Measurements from ENCODE around the gene LPCAT4. TPM values are rescaled to one million over a fixed set of nuclear protein-coding genes. Genes with fewer than 3 reads are reported as not detected.
"Not testable (repeated sequence)": the region's sequence is repeated elsewhere in the genome, so short reads cannot be mapped to it uniquely, and the experiment has no call there.

Gene LPCAT4
- total RNA-seq, 1 donor, result 11.9 TPM

- no peaks in the 10 kb centered on the region for H3K4me1 ChIP-seq (ENCODE audit: insufficient read depth, low read length)
- no peak for TF ChIP-seq CTCF (IDR thresholded peaks at IDR 0.05; ENCODE audit: extremely low read depth, low read depth, low read length)
- H3K27me3 ChIP-seq (ENCODE audit: insufficient read depth, low read length), result no peaks in the 10 kb centered on the region
- H3K4me2 ChIP-seq (ENCODE audit: insufficient read depth, low read length), result no peak overlapping the region
- no peak overlapping the region for H3K4me3 ChIP-seq (ENCODE audit: insufficient read depth, low read length)
- no peak overlapping the region for H3K27ac ChIP-seq (ENCODE audit: low read depth, low read length)
- no peak overlapping the region for H2AFZ ChIP-seq (ENCODE audit: low read length)
- H3K9me3 ChIP-seq (ENCODE audit: low read depth, low read length), result no peaks in the 10 kb centered on the region
- H3K36me3 ChIP-seq (ENCODE audit: insufficient read depth, low read length), result peaks cover 7% of the 10 kb centered on the region
- H4K20me1 ChIP-seq (ENCODE audit: insufficient read depth, low read length), result no peaks in the 10 kb centered on the region
- no peak for DNase-seq (ENCODE audit: insufficient read length, low spot score, missing footprints)
- no peaks in the 10 kb centered on the region for H3K79me2 ChIP-seq (ENCODE audit: insufficient read depth, low read length)
Measured at GRCh38 chr15:34353627-34354026, 13.4 kb downstream of the LPCAT4 start.

DNA sequence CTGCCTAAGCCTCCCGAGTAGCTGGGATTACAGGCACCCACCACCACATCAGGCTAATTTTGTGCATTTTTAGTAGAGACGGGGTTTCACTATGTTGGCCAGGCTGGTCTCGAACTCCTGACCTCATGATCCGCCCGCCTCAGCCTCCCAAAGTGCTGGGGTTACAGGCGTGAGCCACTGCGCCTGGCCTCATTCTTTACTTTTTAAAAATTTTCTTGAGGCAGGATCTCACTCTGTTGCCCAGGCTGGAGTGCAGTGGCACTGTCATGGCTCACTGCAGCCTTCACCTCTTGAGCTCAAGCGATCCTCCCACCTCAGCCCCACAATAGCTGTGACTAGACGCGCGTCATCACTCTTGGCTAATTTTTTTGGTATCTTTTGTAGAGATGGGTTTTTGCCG is 14.0 kb downstream of the LPCAT4 start:
- not testable (repeated sequence) for H3K9me3 ChIP-seq (ENCODE audit: low read depth, low read length); H3K79me2 ChIP-seq (ENCODE audit: insufficient read depth, low read length); H3K36me3 ChIP-seq (ENCODE audit: insufficient read depth, low read length); H2AFZ ChIP-seq (ENCODE audit: low read length); H3K4me3 ChIP-seq (ENCODE audit: insufficient read depth, low read length); DNase-seq (ENCODE audit: insufficient read length, low spot score, missing footprints); H3K4me1 ChIP-seq (ENCODE audit: insufficient read depth, low read length); H3K27me3 ChIP-seq (ENCODE audit: insufficient read depth, low read length); H3K4me2 ChIP-seq (ENCODE audit: insufficient read depth, low read length); H4K20me1 ChIP-seq (ENCODE audit: insufficient read depth, low read length); H3K27ac ChIP-seq (ENCODE audit: low read depth, low read length)

- Histone ChIP-seq H3K79me2 (ENCODE audit: insufficient read depth, low read length) (no peaks in the 10 kb centered on the region), H4K20me1 (ENCODE audit: insufficient read depth, low read length) (no peaks in the 10 kb centered on the region), H3K4me1 (ENCODE audit: insufficient read depth, low read length) (no peaks in the 10 kb centered on the region), H3K9me3 (ENCODE audit: low read depth, low read length) (no peaks in the 10 kb centered on the region), H3K4me2 (ENCODE audit: insufficient read depth, low read length) (no peak overlapping the region), H3K36me3 (ENCODE audit: insufficient read depth, low read length) (no peaks in the 10 kb centered on the region), H2AFZ (ENCODE audit: low read length) (no peak overlapping the region), H3K27me3 (ENCODE audit: insufficient read depth, low read length) (no peaks in the 10 kb centered on the region), H3K4me3 (ENCODE audit: insufficient read depth, low read length) (no peak overlapping the region), H3K27ac (ENCODE audit: low read depth, low read length) (no peak overlapping the region)
- no peak for TF ChIP-seq CTCF (IDR thresholded peaks at IDR 0.05; ENCODE audit: extremely low read depth, low read depth, low read length)
- DNase-seq (ENCODE audit: insufficient read length, low spot score, missing footprints), result no peak
Measured at GRCh38 chr15:34349769-34350168, 17.2 kb downstream of the LPCAT4 start.

GRCh38 chr15:34348735-34349300 is 18.2 kb downstream of the LPCAT4 start:
- Histone ChIP-seq H3K27ac (ENCODE audit: low read depth, low read length) (no peak overlapping the region), H3K9me3 (ENCODE audit: low read depth, low read length) (no peaks in the 10 kb centered on the region), H3K4me1 (ENCODE audit: insufficient read depth, low read length) (no peaks in the 10 kb centered on the region), H3K36me3 (ENCODE audit: insufficient read depth, low read length) (no peaks in the 10 kb centered on the region), H4K20me1 (ENCODE audit: insufficient read depth, low read length) (no peaks in the 10 kb centered on the region), H3K27me3 (ENCODE audit: insufficient read depth, low read length) (no peaks in the 10 kb centered on the region), H2AFZ (ENCODE audit: low read length) (no peak overlapping the region), H3K4me3 (ENCODE audit: insufficient read depth, low read length) (no peak overlapping the region), H3K4me2 (ENCODE audit: insufficient read depth, low read length) (no peak overlapping the region), H3K79me2 (ENCODE audit: insufficient read depth, low read length) (no peaks in the 10 kb centered on the region)
- no peak for DNase-seq (ENCODE audit: insufficient read length, low spot score, missing footprints)
- TF ChIP-seq CTCF (IDR thresholded peaks at IDR 0.05; ENCODE audit: extremely low read depth, low read depth, low read length), result no peak

All from osteoblast (primary cell).